PC-3 (cell line): ENCODE measurements around the gene BRWD1.

Experiments
- EZH2 ChIP-seq: fragments of 300-600 bp; sonication (generic); IDR thresholded peaks from one replicate; pipeline ENCODE4 v1.6.1; 2017; ENCODE audit warnings: antibody characterized with exemption, mild to moderate bottlenecking, low read length; ENCODE audit not compliant: unreplicated experiment
- TF ChIP-seq, protein P1 (sequence below): fragments of 300-600 bp; sonication (generic); conservative IDR thresholded peaks from 2 replicates; pipeline ENCODE4 v1.5.1; 2017; ENCODE audit warnings: antibody characterized with exemption, low read depth, mild to moderate bottlenecking, low read length

GRCh38 chr21:39193380-39193779 is 120.1 kb downstream of the BRWD1 start:
- TF ChIP-seq, protein P1, sequence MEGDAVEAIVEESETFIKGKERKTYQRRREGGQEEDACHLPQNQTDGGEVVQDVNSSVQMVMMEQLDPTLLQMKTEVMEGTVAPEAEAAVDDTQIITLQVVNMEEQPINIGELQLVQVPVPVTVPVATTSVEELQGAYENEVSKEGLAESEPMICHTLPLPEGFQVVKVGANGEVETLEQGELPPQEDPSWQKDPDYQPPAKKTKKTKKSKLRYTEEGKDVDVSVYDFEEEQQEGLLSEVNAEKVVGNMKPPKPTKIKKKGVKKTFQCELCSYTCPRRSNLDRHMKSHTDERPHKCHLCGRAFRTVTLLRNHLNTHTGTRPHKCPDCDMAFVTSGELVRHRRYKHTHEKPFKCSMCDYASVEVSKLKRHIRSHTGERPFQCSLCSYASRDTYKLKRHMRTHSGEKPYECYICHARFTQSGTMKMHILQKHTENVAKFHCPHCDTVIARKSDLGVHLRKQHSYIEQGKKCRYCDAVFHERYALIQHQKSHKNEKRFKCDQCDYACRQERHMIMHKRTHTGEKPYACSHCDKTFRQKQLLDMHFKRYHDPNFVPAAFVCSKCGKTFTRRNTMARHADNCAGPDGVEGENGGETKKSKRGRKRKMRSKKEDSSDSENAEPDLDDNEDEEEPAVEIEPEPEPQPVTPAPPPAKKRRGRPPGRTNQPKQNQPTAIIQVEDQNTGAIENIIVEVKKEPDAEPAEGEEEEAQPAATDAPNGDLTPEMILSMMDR: no peak
- TF ChIP-seq EZH2: no peak
